Adipocyte (in vitro differentiated cells): ENCODE results near the gene LTBP3.
"Not testable (repeated sequence)": the region's sequence is repeated elsewhere in the genome, so short reads cannot be mapped to it uniquely, and the experiment has no call there.

ENCODE experiments used
- DNase-seq: peaks from one replicate; pipeline ENCODE4 v3.0.0-alpha.2; 2015; ENCODE audit warnings: low read depth
- H3K27me3 ChIP-seq: replicated peaks from 2 replicates; pipeline ENCODE4 v1.7.0; 2013; ENCODE audit warnings: mild to moderate bottlenecking, low read length, moderate library complexity; ENCODE audit not compliant: control insufficient read depth, insufficient read depth
- H3K36me3 ChIP-seq: 2 replicates; pipeline ENCODE4 v1.7.0; 2013; ENCODE audit warnings: low read length, mild to moderate bottlenecking, moderate library complexity; ENCODE audit not compliant: control insufficient read depth, insufficient read depth, severe bottlenecking
- H3K4me1 ChIP-seq: 2 replicates; pipeline ENCODE4 v1.7.0; 2013; ENCODE audit warnings: mild to moderate bottlenecking, low read length, moderate library complexity; ENCODE audit not compliant: control insufficient read depth, insufficient read depth
- H3K4me3 ChIP-seq: 2 replicates; pipeline ENCODE4 v1.7.0; 2013; ENCODE audit warnings: mild to moderate bottlenecking, low read length, moderate library complexity
- H3K9ac ChIP-seq: 2 replicates; pipeline ENCODE4 v1.7.0; 2013; ENCODE audit warnings: mild to moderate bottlenecking, low read length, moderate library complexity
- H3K9me3 ChIP-seq: 2 replicates; pipeline ENCODE4 v1.7.0; 2013; ENCODE audit warnings: mild to moderate bottlenecking, low read length, moderate library complexity; ENCODE audit not compliant: control insufficient read depth

LTBP3 gene

DNA sequence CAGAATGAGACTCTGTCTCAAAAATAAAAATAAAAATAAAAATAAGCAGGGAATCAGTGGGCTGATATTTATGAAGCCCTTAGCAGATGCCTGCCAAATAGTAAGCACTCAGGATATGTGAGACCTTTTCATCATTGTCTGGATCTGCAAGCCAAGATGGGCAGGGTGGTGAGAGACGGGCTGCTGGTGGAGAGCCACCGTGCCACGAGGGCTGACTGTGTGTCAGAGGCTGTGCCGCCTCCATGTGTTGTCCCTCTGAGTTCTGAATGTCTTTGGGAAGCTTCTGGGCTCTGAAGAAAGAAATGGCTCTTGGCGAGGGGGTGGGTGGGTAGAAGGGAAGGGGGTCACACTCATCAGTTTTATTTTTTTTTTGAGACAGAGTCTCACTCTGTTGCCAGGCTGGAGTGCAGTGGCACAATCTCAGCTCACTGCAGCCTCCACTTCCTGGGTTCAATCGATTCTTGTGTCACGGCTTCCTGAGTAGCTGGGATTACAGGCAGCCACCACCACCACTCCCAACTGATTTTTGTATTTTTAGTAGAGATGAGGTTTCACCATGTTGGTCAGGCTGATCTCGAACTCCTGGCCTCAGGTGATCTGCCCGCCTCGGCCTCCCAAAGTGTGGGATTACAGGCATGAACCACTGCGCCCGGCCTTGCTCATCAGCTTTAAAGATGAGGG, 6.9 kb upstream of the LTBP3 start:
- H3K9ac ChIP-seq, H3K4me3 ChIP-seq, H3K27me3 ChIP-seq, DNase-seq, H3K9me3 ChIP-seq, H3K36me3 ChIP-seq: not testable (repeated sequence)
- peaks cover 27% of the 10 kb centered on the region for H3K4me1 ChIP-seq

DNA sequence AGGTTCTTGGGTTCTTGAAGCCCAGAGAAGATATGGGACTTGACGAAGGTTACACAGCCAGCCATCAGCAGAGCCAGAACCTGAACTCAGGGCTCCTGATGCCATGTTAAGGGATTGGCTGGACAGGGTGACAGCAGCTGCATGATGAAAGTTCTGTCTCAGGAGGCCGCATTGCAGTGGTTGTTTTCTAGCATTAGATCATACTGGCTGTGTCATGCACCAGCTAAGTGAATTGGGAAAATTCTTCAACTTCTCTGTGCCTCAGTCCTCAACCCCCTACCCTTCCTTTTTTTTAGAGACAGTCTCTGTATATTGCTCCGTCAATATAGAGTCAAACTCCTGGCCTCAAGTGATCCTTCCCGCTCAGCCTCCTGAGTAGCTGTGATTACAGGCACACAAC, 5.4 kb upstream of the LTBP3 start:
- Histone ChIP-seq H3K9ac (no peak overlapping the region), H3K27me3 (no peaks in the 10 kb centered on the region), H3K9me3 (no peaks in the 10 kb centered on the region), H3K4me3 (no peak overlapping the region), H3K4me1 (peaks cover 32% of the 10 kb centered on the region), H3K36me3 (peaks cover 5% of the 10 kb centered on the region)
- DNase-seq, result no peak

GRCh38 chr11:65562788-65563187, 4.6 kb upstream of the LTBP3 start:
- Histone ChIP-seq H3K36me3 (peaks cover under 1% of the 10 kb centered on the region), H3K9me3 (no peaks in the 10 kb centered on the region), H3K27me3 (no peaks in the 10 kb centered on the region), H3K4me3 (no peak overlapping the region), H3K4me1 (peaks cover 32% of the 10 kb centered on the region), H3K9ac (no peak overlapping the region)
- DNase-seq, result no peak

- H3K4me1 ChIP-seq, result peaks cover 36% of the 10 kb centered on the region
- no peaks in the 10 kb centered on the region for H3K36me3 ChIP-seq
- no peak for DNase-seq
- H3K9ac ChIP-seq, result no peak overlapping the region
- no peaks in the 10 kb centered on the region for H3K9me3 ChIP-seq
- no peak overlapping the region for H3K4me3 ChIP-seq
- no peaks in the 10 kb centered on the region for H3K27me3 ChIP-seq
These were observed 3.9 kb upstream of the LTBP3 start for GRCh38 chr11:65562020-65562419.

GRCh38 chr11:65560555-65561418, 2.6 kb upstream of the LTBP3 start:
- no peaks in the 10 kb centered on the region for H3K27me3 ChIP-seq
- peaks cover 45% of the 10 kb centered on the region for H3K4me1 ChIP-seq
- DNase-seq, result peak; percentile 60
- no peaks in the 10 kb centered on the region for H3K9me3 ChIP-seq
- H3K4me3 ChIP-seq, result no peak overlapping the region
- H3K9ac ChIP-seq, result no peak overlapping the region
- H3K36me3 ChIP-seq, result no peaks in the 10 kb centered on the region

- H3K9me3 ChIP-seq, result no peaks in the 10 kb centered on the region
- H3K9ac ChIP-seq, result peak overlapping the region; percentile 84
- H3K4me3 ChIP-seq, result no peak overlapping the region
- H3K27me3 ChIP-seq, result no peaks in the 10 kb centered on the region
- H3K36me3 ChIP-seq, result no peaks in the 10 kb centered on the region
- peak; percentile 53 for DNase-seq
- H3K4me1 ChIP-seq, result peaks cover 53% of the 10 kb centered on the region
These were observed 1.9 kb upstream of the LTBP3 start for GRCh38 chr11:65559951-65560537.

GRCh38 chr11:65559535-65559934, 1.4 kb upstream of the LTBP3 start:
- Histone ChIP-seq H3K27me3 (no peaks in the 10 kb centered on the region), H3K9me3 (no peaks in the 10 kb centered on the region), H3K4me3 (no peak overlapping the region), H3K4me1 (peaks cover 53% of the 10 kb centered on the region), H3K9ac (peak overlapping the region; percentile 84), H3K36me3 (no peaks in the 10 kb centered on the region)
- no peak for DNase-seq

DNA sequence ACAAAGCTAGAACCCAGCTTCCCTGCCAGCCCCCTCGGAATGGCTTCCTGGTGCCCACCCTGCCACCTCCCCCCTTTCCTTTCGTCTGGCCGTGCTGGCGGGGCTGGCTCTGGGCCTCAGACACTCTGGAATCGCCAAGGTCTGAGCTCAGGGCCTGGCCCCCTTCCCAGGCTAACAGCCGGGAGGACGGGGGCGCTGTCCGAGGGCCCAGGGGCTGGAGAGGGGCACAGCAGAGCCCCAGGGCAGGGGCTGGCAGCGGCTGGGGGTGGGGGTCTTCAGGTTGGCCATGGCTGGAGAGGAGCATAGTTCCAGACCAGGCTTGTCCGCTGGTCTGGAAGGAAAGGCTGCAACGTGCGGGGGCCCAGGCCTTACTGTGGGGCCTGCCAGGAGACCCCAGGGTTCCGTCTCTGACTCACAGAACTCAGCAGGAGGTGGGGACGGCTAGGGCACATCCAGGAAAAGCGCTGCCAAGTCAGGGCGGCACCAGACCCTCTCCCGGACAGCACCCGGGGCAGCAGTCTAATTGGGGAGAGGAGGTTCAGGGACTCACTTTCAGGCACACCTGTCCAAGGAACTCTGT, 861 bp upstream of the LTBP3 start:
- peak overlapping the region; percentile 73 for H3K4me3 ChIP-seq
- peak; percentile 65 for DNase-seq
- no peaks in the 10 kb centered on the region for H3K36me3 ChIP-seq
- H3K9me3 ChIP-seq, result no peaks in the 10 kb centered on the region
- H3K27me3 ChIP-seq, result no peaks in the 10 kb centered on the region
- H3K9ac ChIP-seq, result peak overlapping the region; percentile 84
- peaks cover 53% of the 10 kb centered on the region for H3K4me1 ChIP-seq

DNA sequence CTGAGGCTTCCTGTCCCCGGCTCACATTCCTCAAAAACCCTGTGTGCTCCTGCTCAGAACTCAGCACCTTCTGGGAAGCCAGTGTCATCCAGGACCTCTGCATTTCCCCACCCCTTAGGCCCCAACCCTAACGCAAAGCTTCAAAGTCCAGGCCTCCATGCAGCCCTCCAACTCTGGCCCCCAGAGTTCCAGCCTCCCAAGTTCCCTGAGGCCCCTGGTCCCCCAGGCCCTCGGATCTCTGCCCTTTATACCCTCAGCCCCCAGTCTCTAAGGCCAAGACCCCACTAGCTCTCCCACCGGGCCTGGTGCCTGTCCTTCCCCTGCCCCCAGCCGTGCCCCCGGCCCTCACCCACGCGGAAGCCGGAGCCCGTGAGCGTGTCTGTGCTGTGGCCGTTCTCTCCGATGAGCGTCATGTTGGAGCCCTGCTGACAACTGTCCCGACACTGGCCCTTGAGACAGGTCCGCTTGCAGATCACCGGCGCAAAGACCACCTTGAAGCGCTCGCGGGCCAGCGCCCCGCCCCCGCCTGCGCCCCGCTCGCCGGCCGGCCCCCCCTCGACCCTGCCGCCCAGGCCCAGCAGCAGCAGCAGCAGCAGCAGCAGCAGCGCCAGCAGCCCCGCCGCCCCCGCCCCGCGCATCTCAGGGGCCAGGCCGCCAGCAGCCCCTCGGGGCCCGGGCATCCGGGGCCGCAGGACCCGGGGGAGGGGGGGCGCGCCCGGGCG, 718 bp downstream of the LTBP3 start:
- Histone ChIP-seq H3K4me3 (peak overlapping the region; percentile 80), H3K27me3 (no peaks in the 10 kb centered on the region), H3K36me3 (no peaks in the 10 kb centered on the region), H3K9me3 (no peaks in the 10 kb centered on the region), H3K9ac (peak overlapping the region; percentile 86), H3K4me1 (peaks cover 46% of the 10 kb centered on the region)
- DNase-seq, result no peak

DNA sequence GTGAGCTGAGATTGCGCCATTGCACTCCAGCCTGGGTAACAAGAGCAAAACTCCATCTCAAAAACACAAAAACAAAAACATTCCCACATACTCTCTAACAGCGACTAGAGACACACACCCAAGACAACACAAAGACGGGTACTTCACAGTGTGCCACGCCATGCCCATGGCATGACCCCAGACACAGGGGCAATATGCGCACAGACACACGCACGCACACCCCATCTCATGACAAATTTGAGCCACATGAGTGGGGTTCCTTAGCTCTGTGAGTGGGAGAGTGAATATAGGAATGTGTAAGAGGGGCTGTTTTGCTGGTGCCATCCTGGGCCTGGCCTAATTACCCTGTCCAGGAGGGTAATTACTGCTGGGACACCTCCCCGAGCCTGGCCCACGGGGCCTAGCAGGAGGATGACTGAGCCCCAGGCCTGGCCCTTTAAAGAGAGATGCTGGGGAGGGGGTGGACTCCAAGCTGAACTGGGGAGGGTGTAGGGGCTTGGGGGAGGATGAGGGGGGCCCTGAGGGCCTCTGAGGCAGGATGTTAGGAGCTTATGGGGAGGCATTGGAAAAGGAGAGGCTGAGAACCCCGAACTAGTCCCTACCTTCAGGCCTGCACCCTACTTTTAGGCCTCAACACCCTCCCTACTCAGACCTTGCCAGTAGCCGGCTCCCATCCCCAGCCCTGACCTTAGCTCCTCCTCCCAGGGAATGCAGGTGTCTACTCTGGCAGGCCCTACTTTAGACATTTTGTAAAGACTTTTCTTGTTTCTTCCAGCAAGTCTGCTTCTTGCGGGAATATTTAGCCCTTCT, 1.5 kb downstream of the LTBP3 start:
- peak overlapping the region; percentile 80 for H3K4me3 ChIP-seq

More for the DNA sequence above, 1.5 kb downstream of the LTBP3 start:
- Histone ChIP-seq H3K27me3 (no peaks in the 10 kb centered on the region), H3K4me1 (peaks cover 46% of the 10 kb centered on the region), H3K36me3 (peaks cover 5% of the 10 kb centered on the region), H3K9ac (peak overlapping the region; percentile 86), H3K9me3 (no peaks in the 10 kb centered on the region)
- no peak for DNase-seq
